ENCODE data around the gene UXT. TPM values are rescaled to one million over a fixed set of nuclear protein-coding genes. Genes with fewer than 3 reads are reported as not detected.
A peak's percentile ranks its signal among the peaks of the same experiment; 100 is the strongest.
"Not testable (repeated sequence)": the region's sequence is repeated elsewhere in the genome, so short reads cannot be mapped to it uniquely, and the experiment has no call there.

Gene UXT
- total RNA-seq, 4 donors from 2014 or later, result 91.0 to 126 (median 99.6) TPM

DNA sequence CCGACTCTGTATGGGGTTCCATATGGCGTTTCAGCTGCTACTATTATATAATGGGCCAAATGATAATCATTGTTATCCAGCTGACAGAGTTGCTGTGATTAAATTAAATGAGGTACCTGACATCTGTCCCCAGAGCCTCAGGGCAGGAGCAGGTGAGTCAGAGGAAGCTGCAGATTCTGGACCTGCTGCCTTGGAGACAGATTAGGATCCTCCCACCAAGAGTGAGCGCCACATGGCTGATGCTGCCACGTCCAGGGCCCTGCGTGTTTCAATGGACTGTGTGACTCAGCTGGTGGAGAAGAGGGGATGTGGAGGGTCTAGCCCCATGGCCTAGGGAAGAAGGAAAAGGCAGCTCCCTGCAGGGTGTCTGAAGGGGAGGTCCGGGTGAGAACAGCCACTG is 28.3 kb upstream of the UXT start:
- ATAC-seq (ENCODE audit: low FRiP score) (no peak), DNase-seq (ENCODE audit: low spot score) (no peak)
- TF ChIP-seq CTCF (IDR thresholded peaks at IDR 0.05), result no peak

DNA sequence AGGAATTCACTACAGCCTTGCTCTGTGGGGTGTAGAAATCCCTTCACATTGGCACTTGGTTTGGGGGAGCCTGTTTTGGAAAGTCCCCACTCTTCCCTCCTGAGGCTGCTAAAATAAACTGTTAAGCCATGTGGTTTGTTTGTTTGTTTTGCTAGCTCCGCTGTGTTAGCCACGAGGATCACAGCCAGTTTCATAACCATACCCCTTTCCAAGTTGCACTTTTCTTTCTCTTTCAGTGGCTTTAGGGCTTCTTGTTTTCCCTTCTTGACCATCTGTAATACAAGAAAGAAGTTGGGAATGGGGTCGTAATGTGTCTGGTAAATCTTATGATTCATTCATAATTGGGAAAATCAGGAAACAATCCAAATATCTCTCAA is 24.8 kb upstream of the UXT start:
- no peak for ATAC-seq (ENCODE audit: low FRiP score)
- DNase-seq (ENCODE audit: low spot score), result no peak
- no peak for TF ChIP-seq CTCF (IDR thresholded peaks at IDR 0.05)

GRCh38 chrX:47683184-47683828 is 24.3 kb upstream of the UXT start:
- ATAC-seq (ENCODE audit: low FRiP score) (no peak), DNase-seq (ENCODE audit: low spot score) (no peak)
- no peak for TF ChIP-seq CTCF (IDR thresholded peaks at IDR 0.05)

DNA sequence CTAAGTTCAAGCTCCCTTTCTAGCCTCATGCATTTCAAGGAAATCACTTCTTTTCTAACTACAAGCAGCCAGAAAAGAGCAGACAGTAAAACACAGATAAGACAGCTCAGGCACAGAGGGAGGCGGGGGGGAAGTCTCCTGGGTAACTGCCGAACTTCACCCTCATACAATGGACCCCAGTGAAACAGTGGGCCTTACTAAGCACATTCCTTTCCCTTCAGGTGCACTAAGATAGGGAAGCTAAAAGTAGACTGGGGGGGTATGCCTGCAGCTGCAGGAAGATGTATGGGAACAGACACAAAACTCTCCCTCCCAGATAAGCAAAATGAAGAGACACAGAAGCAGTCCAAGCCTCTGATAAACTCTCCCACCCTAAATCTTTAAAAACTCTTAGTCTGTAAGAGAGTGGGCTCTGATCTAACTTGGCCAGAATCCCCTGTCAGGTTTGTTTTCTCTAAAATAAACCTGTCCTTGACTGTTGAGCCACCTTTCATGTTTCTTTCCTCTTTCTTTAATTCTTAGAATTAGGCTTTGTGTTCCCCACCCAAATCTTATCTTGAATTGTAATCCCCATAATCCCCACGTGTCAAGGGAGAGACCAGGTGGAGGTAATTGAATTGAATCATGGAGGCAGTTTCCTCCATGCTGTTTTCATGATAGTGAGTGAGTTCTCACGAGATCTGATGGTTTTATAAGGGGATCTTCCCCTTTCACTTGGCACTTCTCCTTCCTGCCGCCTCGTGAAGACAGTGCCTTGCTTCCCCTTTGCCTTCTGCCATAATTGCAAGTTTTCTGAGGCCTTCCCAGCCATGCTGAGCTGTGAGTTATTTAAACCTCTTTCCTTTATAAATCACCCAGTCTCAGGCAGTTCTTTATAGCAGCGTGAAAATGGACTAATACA is 17.2 kb upstream of the UXT start:
- ATAC-seq (ENCODE audit: low FRiP score); DNase-seq (ENCODE audit: low spot score): not testable (repeated sequence)

DNA sequence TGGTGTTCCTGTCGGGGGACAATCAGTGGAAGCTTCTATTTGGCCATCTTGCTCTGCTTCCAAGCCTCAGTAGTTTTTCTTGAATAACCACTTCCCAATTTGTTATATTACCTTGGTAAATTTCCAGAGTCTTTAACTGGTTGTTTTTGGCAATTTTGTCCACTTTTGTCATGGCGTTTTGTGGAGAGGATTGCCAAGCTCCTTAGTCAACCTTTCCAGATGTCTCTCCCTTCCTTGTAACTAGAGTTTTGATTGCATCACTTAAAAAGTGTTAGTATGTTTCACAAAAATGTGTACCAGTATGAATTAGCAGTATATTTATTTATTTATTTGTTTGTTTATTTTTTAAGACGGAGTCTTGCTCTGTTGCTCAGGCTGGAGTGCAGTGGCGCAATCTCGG is 15.8 kb upstream of the UXT start:
- no peak for TF ChIP-seq CTCF (IDR thresholded peaks at IDR 0.05)
- ATAC-seq (ENCODE audit: low FRiP score) (no peak), DNase-seq (ENCODE audit: low spot score) (no peak)

GRCh38 chrX:47665797-47666196 is 6.8 kb upstream of the UXT start:
- not testable (repeated sequence) for DNase-seq (ENCODE audit: low spot score); ATAC-seq (ENCODE audit: low FRiP score)

- TF ChIP-seq CTCF (IDR thresholded peaks at IDR 0.05), result no peak
- ATAC-seq (ENCODE audit: low FRiP score), result no peak
- no peak for DNase-seq (ENCODE audit: low spot score)
These were observed 5.8 kb upstream of the UXT start for GRCh38 chrX:47664737-47665136.

- TF ChIP-seq CTCF (IDR thresholded peaks at IDR 0.05), result no peak
- ATAC-seq (ENCODE audit: low FRiP score), result peak; percentile 48
- DNase-seq (ENCODE audit: low spot score), result no peak
These were observed 3.2 kb upstream of the UXT start for GRCh38 chrX:47662144-47662657.

Measured in omental fat pad (tissue), 4 donors.